ENCODE data around the gene ARL4C.
"Not testable (repeated sequence)": the region's sequence is repeated elsewhere in the genome, so short reads cannot be mapped to it uniquely, and the experiment has no call there.

Gene ARL4C

GRCh38 chr2:234472155-234472554 is 24.7 kb downstream of the ARL4C start:
- H3K4me3 ChIP-seq (ENCODE audit: low read length) = no peak overlapping the region
- no peak for TF ChIP-seq ZNF274 (IDR thresholded peaks at IDR 0.05; ENCODE audit: low read depth, low read length)

DNA sequence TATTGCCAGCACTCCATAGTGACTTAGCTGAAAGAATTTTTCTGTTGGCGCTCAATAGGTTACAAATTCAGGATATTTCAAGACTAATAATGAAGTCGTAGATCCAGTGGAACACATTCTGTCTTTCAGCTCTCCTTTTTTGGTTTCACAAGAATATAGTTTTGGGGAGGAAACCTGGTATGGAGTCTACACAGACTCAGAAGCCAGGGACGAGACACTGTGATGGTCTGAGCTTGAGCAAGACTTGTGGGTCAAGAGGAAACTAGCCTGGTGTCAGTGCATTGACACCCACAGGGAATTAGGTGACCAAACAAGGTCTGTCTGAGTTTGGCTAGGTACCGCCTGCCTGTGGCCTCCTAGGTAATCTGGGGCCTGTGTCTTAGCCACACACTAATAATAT is 26.9 kb downstream of the ARL4C start:
- H3K4me3 ChIP-seq (ENCODE audit: low read length) = no peak overlapping the region
- no peak for TF ChIP-seq ZNF274 (IDR thresholded peaks at IDR 0.05; ENCODE audit: low read depth, low read length)

- no peak for TF ChIP-seq ZNF274 (IDR thresholded peaks at IDR 0.05; ENCODE audit: low read depth, low read length)
- no peak overlapping the region for H3K4me3 ChIP-seq (ENCODE audit: low read length)
Measured at GRCh38 chr2:234469251-234469845, 27.5 kb downstream of the ARL4C start.

- no peak overlapping the region for H3K4me3 ChIP-seq (ENCODE audit: low read length)
- no peak for TF ChIP-seq ZNF274 (IDR thresholded peaks at IDR 0.05; ENCODE audit: low read depth, low read length)
Measured at GRCh38 chr2:234468503-234468902, 28.4 kb downstream of the ARL4C start.

DNA sequence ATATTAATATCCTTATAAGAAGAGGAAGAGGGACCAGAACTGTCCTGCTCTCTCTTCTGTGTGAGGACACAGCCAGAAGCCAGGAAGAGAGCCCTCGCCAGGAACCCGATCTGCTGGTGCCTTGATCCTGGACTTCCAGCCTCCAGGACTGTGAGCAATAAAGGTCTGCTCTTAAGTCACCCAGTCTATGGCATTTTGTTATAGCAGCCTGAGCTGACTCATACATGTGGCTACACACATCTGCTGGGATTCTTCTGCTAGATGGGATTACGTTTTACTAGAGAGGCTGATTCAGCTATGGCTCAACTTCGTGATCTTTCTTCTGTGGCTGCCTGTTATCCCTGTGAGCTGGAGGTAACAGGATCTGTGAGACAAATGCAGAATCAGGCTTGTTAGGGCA is 29.6 kb downstream of the ARL4C start:
- TF ChIP-seq ZNF274 (IDR thresholded peaks at IDR 0.05; ENCODE audit: low read depth, low read length) = no peak
- H3K4me3 ChIP-seq (ENCODE audit: low read length) = no peak overlapping the region

DNA sequence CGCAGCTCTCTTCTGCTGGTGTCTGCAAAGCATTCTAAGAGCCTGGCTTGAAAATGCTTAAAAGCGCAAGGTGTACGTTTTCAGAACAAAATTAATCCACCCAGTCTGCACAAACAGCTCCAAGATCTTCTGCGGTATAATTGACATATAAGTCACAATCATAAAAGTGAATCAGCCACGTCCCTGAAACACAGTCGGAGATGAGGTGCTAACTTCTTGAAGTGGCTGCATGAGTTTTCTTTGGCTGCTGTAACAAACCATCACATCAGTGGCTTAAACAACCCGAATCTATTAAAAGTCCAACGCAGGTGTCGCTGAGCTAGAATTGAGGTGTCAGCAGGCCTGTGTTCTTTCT is 32.6 kb downstream of the ARL4C start:
- no peak overlapping the region for H3K4me3 ChIP-seq (ENCODE audit: low read length)
- no peak for TF ChIP-seq ZNF274 (IDR thresholded peaks at IDR 0.05; ENCODE audit: low read depth, low read length)

DNA sequence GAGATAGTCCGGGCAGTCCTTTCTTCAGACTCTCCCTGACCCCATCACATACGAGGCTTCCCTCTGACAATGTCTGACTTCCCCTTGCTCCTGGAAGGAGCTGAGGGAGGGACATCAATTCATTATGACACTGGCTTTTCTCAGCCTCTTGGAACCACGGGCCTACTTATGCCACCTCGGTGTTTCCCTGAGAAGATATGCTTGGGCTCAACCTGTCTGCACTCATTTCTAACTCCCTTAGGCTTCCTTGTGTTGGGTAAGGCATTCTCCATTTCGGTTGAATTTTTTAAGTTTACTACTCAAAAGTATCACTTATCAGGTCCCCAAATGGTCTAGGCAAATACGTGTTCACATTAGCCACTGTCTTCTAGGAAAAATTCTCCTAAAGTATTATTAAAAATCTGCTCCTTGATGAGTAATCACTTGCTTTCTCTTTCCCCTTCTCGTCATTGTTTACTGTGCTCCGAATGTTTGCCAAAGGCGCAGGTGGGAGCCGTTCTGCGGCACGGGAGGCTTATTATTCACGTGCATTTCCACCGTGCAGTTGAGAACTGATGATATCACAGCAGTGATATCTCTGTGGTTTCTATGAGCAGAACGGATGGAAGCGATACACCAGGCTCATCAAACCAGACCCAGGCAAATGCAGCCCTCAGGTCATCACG is 33.1 kb downstream of the ARL4C start:
- TF ChIP-seq ZNF274 (IDR thresholded peaks at IDR 0.05; ENCODE audit: low read depth, low read length) = no peak
- no peak overlapping the region for H3K4me3 ChIP-seq (ENCODE audit: low read length)

DNA sequence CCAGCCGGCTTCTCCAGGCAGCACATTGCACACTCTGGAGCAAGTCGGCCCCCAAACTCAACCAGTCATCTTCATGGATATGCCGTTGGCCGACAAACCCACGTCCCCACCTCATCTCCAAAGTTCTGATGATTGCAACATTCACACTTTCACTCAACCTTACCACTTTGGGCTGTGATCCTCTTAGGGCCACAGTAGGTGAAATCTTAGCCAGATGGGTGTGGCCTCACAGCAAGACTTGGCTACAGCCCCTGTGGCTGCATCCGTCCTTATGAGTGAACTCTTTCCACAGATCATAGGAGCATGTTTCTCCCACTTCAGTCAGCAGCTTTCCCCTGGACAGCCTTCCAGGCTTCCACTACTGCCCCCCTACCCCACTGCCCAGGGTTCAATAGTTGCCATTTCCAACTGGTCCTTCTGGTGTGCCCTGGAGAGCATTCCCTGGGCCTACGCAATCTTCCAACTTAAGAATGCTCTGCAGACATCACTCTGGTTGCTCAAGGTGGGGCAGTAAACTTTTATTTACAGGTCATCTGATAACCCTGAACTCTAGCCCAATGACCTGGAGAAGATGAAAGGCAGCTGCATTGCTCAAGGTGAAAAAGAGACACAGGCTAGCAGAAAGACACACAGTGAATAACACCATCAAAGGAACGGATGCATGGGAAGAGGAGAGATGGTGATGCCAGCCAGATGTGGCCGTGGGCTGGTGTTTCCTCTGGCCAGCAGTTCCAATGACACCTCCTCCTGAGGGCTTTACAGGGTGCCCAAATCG is 34.5 kb downstream of the ARL4C start:
- no peak for TF ChIP-seq ZNF274 (IDR thresholded peaks at IDR 0.05; ENCODE audit: low read depth, low read length)
- no peak overlapping the region for H3K4me3 ChIP-seq (ENCODE audit: low read length)

DNA sequence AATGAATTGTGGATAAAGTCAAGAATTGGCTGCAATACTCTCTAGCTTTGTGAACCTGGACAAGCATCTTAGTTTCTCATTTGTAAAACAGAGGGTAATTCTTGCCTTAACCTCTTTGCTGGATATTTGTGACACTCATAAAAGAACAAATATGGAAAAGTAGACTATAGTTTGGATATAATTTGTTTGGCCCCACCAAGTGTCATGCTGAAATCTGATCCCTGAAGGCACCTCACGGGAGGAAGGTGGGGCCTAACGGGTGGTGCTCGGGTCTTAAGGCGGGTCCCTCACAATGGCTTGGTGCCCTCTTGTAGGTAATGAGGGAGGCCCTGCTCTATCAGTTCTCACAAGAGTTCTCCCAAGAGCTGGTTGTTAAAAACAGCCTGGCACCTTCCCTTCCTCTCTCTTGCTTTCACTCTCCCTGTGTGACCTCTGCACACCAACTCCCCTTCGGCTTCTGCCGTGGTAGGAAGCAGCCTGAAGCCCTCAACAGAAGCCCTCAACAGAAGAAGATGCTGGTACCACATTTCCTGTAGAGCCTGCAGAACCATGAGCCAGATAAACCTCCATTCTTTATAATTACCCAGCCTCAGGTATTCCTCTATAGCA is 37.4 kb downstream of the ARL4C start:
- TF ChIP-seq ZNF274 (IDR thresholded peaks at IDR 0.05; ENCODE audit: low read depth, low read length) = no peak
- no peak overlapping the region for H3K4me3 ChIP-seq (ENCODE audit: low read length)

DNA sequence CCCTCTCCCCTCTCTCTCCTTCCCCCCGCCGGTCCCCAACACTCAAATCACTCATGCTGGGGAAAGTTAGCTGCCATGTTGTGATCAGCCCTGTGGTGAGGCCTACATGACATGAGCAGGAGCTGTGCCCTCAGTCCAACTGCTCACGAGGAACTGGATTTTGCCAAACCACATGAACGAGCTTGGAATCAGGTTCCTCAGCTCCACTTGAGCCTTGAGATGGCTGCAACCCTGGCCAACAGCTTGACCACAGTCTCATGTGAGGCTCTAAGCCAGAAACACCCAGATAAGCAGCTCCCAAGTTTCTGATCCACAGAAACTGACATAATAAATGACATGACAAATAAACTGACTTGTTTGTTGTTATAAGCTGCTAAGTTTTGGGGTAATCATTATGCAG is 38.4 kb downstream of the ARL4C start:
- no peak for TF ChIP-seq ZNF274 (IDR thresholded peaks at IDR 0.05; ENCODE audit: low read depth, low read length)
- no peak overlapping the region for H3K4me3 ChIP-seq (ENCODE audit: low read length)

DNA sequence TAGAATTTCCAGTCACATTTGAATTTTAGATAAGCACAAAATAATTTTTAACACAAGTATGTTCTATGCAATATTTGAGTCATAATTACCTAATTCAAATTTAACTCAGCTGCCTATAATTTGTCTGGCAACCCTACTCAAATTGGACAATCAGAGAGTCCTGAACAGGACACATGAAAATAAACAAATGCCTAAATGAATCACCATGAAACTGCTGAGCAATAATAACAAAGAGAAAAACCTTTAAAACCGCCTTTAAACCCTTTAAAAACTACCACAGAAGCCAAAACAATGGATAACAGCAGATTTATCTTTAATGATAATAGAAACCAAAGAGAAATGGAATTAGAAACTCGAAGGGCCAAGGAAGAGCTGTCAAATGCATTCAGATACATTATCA is 39.5 kb downstream of the ARL4C start:
- no peak overlapping the region for H3K4me3 ChIP-seq (ENCODE audit: low read length)
- TF ChIP-seq ZNF274 (IDR thresholded peaks at IDR 0.05; ENCODE audit: low read depth, low read length) = no peak

GRCh38 chr2:234455246-234455645 is 41.6 kb downstream of the ARL4C start:
- not testable (repeated sequence) for H3K4me3 ChIP-seq (ENCODE audit: low read length)

DNA sequence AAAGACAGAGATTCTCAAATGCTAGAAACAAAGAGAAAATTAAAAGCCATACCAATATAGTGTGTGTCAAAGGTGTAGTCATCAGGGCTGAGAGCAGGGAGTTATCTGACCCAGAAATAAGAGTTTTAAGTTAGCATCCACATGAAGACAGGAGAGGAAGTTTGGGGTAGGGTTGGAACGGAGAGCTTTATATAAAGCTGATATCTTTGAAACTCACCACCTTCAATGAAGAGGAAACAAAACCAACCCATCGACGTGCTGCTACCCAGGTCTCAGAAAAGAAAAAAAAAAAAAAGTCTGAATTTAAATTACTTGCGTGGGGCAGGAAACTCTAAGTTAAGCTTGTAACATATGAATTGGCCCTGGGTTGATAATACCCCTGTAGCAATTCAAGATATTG is 42.4 kb downstream of the ARL4C start:
- H3K4me3 ChIP-seq (ENCODE audit: low read length) = no peak overlapping the region
- no peak for TF ChIP-seq ZNF274 (IDR thresholded peaks at IDR 0.05; ENCODE audit: low read depth, low read length)

GRCh38 chr2:234453216-234453615 is 43.7 kb downstream of the ARL4C start:
- no peak for TF ChIP-seq ZNF274 (IDR thresholded peaks at IDR 0.05; ENCODE audit: low read depth, low read length)
- no peak overlapping the region for H3K4me3 ChIP-seq (ENCODE audit: low read length)

All from GM08714 (cell line).